ENCODE data around the gene ASMT. TPM values are rescaled to one million over a fixed set of nuclear protein-coding genes. Genes with fewer than 3 reads are reported as not detected.
"Not testable (repeated sequence)": the region's sequence is repeated elsewhere in the genome, so short reads cannot be mapped to it uniquely, and the experiment has no call there.

ASMT gene
- polyA plus RNA-seq, 1 donor, result not detected

- DNase-seq (ENCODE audit: low read depth), result no peak
Observed at GRCh38 chrX:1598021-1598875, 16.6 kb upstream of the ASMT start.

DNA sequence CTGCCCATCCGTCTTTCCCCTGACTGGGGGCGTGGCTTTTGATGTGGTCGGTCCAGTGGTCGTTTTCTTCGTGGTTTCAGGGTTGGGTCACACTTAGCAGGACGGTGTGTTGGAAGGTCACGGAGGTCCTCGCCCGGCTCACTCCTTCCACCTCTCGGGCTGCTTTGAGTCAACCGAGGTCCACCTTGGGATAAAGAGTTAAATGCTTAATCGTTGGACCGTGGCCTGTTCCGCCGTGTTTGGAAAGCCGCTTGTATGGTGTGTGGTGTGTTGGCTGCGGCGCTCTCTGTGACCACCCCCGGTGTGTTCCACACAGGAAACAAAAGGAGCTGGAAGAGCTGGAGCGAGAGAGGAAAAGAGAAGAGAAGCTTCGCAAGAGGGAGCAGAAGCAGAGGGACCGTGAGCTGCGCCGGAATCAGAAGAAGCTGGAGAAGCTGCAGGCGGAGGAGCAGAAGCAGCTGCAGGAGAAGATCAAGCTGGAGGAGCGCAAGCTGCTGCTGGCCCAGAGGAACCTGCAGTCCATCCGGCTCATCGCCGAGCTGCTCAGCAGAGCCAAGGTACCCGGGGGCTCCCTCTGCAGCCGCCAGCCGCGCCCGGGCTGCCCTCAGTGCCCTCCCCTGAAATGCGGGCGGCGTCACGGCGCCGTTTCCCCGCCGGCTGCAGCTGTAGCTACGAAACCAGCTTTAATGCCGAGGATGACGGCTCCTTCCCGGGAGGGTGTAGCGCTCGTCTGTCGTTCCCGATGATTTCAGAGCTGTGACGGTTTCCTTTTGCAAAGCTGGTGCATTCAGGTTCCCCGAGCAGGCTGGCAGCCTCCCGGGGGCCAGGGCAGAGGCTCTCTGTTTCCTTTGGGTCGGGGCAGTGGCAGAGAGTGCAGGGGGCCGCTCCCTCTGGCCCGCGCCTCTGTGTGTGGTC lies 15.7 kb upstream of the ASMT start:
- DNase-seq (ENCODE audit: low read depth), result no peak

- no peak for DNase-seq (ENCODE audit: low read depth)
Observed at GRCh38 chrX:1599791-1600405, 15.0 kb upstream of the ASMT start.

- no peak for DNase-seq (ENCODE audit: low read depth)
Observed at GRCh38 chrX:1600406-1601050, 14.3 kb upstream of the ASMT start.

DNA sequence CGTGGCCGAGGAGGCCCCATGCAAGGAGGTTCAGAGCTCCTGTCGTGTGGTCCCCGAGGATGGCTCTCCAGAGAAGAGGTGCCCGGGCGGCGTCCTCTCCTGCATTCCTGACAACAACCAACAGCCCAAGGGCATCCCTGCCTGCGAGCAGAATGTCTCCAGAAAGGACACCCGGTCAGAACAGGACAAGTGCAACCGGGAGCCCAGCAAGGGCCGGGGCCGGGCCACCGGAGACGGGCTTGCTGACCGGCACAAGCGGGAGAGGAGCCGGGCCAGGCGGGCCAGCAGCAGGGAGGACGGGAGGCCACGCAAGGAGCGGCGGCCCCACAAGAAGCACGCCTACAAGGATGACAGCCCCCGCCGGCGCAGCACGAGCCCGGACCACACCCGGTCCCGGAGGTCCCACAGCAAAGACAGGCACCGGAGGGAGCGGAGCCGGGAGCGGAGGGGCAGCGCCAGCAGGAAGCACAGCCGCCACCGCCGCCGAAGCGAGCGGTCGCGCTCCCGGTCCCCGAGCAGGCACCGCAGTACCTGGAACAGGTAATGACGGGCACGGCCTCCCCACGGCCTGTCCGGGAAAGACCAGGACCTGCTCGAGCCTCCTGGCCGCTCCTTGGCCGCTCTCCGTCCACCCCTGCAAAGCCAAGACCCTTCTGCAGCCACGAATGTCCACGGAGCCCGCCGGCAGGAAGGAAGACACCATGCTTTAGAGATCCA lies 13.7 kb upstream of the ASMT start:
- no peak for DNase-seq (ENCODE audit: low read depth)

DNA sequence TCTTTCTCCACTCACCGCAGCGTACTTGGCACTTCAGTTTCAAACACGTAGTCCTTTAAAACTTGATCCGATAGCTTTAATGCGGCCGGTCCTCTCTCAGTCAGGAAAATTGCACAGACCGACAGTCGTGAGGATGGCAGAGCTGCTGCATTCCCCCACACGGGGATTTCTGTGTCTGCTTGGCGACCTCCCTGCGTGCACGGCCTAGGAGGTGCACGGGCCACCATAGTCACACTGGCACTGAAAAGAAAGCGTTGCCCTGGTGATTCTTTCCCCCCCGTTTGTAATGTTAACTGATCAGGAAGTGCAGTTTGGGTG lies 13.1 kb upstream of the ASMT start:
- DNase-seq (ENCODE audit: low read depth), result no peak

GRCh38 chrX:1602299-1602698 lies 12.6 kb upstream of the ASMT start:
- DNase-seq (ENCODE audit: low read depth), result no peak

GRCh38 chrX:1606496-1606895 lies 8.4 kb upstream of the ASMT start:
- DNase-seq (ENCODE audit: low read depth), result no peak

- no peak for DNase-seq (ENCODE audit: low read depth)
Observed at GRCh38 chrX:1609311-1609710, 5.5 kb upstream of the ASMT start.

- DNase-seq (ENCODE audit: low read depth), result no peak
Observed at GRCh38 chrX:1609762-1610161, 5.1 kb upstream of the ASMT start.

- no peak for DNase-seq (ENCODE audit: low read depth)
Observed at GRCh38 chrX:1610166-1610565, 4.7 kb upstream of the ASMT start.

DNA sequence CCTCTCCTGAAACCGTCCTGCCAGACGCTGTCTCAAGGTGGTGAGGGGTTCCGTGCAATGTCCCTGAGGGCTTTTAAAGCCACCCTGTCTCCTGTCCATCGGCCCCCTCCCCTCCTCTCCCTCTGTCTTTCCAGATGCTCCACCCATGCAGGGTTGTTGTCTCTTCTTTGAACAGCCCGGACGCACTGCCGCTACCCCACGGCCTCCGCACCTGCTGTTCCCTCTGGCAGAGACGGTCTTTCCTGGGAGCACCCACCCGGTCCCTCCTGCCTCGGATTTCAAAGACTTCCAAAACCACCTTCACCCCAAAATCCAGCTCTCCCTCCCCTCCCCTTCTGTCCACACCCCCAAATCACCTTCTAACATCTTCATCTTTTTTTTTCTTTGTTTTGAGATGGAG lies 4.1 kb upstream of the ASMT start:
- DNase-seq (ENCODE audit: low read depth), result no peak

DNA sequence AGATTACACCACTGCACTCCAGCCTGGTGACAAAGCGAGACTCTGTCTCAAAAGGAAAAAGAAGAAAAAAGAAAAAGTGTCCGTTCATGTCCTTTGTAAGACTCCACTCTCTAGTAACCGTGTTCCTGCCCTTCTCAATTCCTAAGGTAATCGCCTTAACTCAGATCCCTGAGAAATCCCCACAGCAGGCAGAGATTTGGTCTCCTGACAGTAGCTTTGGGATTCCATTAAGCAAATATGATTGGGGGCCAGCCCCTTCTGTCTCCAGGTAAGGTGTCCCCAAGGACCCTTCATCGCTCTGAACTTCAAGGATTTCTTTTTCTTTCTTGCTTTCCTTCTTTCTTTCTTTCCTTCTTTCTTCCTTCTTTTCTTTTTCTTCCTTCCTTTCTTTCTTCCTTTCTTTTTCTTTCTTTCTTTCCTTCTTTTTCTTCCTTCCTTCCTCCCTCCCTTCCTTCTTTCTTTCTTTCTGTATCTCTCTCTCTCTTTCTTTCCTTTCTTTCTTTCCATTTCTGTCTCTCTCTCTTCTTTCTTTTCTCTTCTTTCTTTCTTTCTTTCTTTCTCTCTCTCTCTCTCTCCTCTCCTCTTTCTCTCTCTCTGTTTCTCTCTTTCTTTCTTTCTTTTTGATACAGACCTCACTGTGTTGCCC lies 2.1 kb upstream of the ASMT start:
- DNase-seq (ENCODE audit: low read depth), result no peak

DNA sequence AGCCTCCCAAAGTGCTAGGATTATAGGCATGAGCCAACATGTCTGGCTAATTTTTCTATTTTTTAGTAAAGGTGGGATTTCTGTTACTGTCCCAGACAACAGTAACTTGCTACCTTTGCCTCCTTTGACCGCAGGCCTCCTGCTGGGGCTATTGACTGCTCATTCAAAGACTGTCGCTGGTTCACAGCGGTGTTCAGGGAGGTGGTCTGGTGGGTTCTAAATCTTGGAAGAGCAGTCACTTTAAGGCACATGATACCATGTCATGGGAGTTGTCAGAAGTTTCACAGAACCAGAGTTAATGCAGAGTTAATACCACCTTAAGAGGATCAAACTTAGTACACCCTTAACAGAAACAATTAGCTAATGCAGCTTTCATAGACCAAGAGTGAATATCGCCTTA lies 3.8 kb downstream of the ASMT start:
- DNase-seq (ENCODE audit: low read depth), result no peak

GRCh38 chrX:1623691-1624090 lies 8.8 kb downstream of the ASMT start:
- no peak for DNase-seq (ENCODE audit: low read depth)

- DNase-seq (ENCODE audit: low read depth), result not testable (repeated sequence)
Observed at GRCh38 chrX:1624158-1624860, 9.4 kb downstream of the ASMT start.

- DNase-seq (ENCODE audit: low read depth), result not testable (repeated sequence)
Observed at GRCh38 chrX:1624861-1625215, 10.0 kb downstream of the ASMT start.

DNA sequence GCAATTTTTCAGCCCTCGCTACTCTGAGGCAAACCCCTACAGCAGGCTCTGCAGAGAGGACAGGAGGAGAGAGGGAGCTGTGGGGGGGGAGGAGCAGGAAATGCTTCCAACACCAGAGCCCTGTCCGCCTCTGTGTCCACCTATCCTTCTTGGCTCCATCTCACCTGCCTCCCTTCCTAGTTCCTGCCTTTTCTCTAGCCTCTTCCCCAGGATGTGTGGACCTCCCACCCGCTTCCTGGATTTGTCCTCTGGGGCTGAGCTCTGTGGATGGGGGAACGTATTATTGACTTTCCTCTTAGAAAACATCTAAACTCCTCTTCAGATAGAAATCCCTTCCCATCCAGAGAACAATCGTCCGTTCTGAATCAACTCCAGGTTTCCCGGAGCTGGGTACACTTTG lies 14.4 kb downstream of the ASMT start:
- DNase-seq (ENCODE audit: low read depth), result no peak

- DNase-seq (ENCODE audit: low read depth), result no peak
Observed at GRCh38 chrX:1646009-1646408, 31.1 kb downstream of the ASMT start.

GRCh38 chrX:1649621-1650020 lies 34.8 kb downstream of the ASMT start:
- DNase-seq (ENCODE audit: low read depth), result no peak
